Omental fat pad (tissue), 4 donors: Measurements from ENCODE around the gene DNAAF5. TPM values are rescaled to one million over a fixed set of nuclear protein-coding genes. Genes with fewer than 3 reads are reported as not detected.

ENCODE experiments used
- ATAC-seq: fragments of 150-250 bp; one replicate; pipeline ENCODE4 v1.9.1; 2016; ENCODE audit warnings: mild to moderate bottlenecking, moderate library complexity; ENCODE audit not compliant: low FRiP score
- DNase-seq: peaks from one replicate; pipeline ENCODE4 v3.0.0-alpha.2; 2019; ENCODE audit warnings: low spot score
- total RNA-seq, 4 donors: library from RNA; depleted of rRNA; stranded (reverse); fragments of >200 nt; gene quantifications; one replicate each; pipeline ENCODE4 v1.1.0, GENCODE V29; 2016
- TF ChIP-seq, protein P1 (sequence below), 3 donors: fragments of 450-650 bp; IDR thresholded peaks; one replicate each; pipeline ENCODE4 v1.5.1; 2016 to 2017; ENCODE audit warnings: antibody characterized with exemption in 3 of 3, mild to moderate bottlenecking in 3 of 3, moderate library complexity in 2 of 3

DNAAF5 gene
- total RNA-seq, 4 donors from 2014 or later, result 15.7 to 27.1 (median 25.1) TPM

DNA sequence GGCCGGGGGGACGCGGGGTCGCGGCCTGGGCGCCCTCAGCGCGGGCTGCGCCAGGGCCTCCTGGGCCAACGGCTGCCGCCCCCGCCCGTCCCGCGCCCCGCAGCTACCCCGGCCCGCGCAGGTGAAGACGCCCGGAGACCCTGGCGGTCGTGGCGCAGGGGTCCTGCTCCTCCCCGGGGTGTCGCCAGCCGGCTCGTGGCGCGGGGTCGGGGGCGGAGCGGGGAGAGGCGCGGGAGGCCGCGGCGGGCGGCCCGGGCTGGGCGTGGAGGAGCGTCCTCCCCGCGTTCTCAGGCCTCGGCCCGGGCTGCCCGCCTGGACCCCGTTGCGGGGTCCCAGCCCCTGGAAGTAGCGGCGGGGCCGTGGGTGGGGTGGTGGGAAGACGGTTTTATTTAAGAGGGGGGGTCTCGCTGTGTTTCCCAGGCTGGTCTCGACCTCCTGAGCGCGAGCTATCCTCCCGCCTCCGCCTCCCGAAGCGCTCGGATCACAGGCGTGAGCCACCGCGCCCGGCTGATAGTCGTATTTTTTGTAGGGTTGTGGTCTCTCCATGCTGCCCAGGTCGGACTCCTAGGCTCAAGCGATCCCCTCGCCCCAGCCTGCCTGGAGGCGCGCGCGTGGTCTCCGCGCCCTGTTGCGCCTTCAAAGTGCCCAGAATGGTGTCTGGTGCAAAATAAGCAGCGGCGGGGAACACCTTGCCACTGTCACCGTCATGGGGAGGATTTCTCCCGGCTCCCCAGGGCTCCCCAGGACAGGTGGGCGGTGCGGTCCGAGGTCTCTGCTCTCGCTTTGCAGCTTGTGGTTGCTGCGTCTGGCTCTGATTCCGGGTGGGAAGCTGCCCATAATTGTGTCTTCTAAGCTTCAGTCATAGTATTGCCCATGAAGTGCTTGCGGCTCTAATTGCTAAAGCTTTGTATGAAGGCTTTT is 90.5 kb downstream of the DNAAF5 start:
- TF ChIP-seq, protein P1, sequence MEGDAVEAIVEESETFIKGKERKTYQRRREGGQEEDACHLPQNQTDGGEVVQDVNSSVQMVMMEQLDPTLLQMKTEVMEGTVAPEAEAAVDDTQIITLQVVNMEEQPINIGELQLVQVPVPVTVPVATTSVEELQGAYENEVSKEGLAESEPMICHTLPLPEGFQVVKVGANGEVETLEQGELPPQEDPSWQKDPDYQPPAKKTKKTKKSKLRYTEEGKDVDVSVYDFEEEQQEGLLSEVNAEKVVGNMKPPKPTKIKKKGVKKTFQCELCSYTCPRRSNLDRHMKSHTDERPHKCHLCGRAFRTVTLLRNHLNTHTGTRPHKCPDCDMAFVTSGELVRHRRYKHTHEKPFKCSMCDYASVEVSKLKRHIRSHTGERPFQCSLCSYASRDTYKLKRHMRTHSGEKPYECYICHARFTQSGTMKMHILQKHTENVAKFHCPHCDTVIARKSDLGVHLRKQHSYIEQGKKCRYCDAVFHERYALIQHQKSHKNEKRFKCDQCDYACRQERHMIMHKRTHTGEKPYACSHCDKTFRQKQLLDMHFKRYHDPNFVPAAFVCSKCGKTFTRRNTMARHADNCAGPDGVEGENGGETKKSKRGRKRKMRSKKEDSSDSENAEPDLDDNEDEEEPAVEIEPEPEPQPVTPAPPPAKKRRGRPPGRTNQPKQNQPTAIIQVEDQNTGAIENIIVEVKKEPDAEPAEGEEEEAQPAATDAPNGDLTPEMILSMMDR (IDR thresholded peaks at IDR 0.05), result no peak
- peak; percentile 8 for ATAC-seq
- no peak for DNase-seq

DNA sequence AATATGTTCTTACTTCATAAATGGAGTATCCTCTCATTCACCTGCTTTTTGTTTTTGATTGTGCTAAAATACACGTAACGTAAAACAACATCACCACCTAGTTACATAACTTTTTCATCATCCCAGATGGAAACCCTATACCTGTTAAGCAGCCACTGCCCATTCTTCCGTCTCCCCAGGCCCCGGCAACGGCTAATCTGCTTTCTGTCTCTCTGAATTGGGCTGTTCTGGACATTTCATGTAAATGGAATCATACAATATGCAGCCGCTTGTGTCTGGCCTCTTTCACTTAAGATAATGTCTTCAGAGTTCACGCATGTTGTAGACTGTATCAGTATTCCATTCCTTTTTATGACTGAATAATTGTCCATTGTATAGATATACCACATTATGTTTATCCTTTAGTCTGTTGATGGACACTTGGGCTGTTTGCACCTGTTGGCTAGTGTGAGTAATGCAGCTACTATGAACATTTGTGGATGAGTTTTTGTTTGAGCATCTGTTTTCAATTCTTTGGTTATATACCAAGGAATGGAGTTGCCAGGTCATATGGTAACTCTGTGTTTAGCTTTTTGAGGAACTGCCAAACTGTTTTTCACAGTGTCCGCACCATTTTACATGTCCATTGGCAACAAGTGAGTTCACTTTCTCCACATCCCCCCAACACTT is 91.7 kb downstream of the DNAAF5 start:
- no peak for ATAC-seq
- TF ChIP-seq, protein P1 (IDR thresholded peaks at IDR 0.05), result no peak
- no peak for DNase-seq

DNA sequence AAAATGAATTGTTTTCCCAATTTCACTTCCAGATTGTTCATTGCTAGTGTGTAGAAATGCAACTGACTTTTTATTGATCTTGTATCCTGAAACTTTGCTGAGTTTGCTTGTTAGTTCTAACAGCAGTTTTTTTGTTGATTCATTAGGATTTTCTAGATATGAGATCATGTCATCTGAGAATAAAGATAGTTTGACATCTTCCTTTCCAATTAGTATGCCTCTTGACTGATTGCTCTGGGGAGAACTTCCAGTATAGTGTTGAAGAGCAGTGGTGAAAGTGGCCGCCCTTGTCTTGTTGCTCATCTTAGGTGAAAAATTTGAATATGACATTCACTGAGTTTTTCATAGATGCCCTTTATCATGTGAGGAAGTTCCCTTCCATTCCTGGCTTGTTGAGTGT is 93.8 kb downstream of the DNAAF5 start:
- TF ChIP-seq, protein P1 (IDR thresholded peaks at IDR 0.05), result no peak
- DNase-seq (no peak), ATAC-seq (no peak)

DNA sequence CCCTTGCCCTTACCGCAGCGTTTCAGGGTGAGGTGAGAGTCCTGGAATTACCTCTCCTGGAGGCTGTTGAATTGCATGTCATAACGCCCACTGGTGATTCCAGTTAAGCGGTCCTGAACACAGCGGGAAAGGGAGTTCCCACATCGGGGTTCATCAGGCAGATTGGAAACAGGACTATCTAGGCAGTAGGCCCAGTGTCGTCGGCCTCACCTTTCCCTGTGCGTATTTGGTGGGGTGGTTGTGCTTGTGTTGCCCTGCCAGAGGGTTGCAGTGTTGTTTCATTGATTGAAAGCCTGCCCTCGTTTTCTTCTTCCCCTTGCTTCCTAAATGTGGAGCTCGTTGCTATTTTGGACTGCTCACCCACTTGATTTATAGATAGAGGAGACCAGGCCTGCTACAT is 95.2 kb downstream of the DNAAF5 start:
- no peak for DNase-seq
- peak; percentile 69 for ATAC-seq
- TF ChIP-seq, protein P1 (IDR thresholded peaks at IDR 0.05), result no peak

DNA sequence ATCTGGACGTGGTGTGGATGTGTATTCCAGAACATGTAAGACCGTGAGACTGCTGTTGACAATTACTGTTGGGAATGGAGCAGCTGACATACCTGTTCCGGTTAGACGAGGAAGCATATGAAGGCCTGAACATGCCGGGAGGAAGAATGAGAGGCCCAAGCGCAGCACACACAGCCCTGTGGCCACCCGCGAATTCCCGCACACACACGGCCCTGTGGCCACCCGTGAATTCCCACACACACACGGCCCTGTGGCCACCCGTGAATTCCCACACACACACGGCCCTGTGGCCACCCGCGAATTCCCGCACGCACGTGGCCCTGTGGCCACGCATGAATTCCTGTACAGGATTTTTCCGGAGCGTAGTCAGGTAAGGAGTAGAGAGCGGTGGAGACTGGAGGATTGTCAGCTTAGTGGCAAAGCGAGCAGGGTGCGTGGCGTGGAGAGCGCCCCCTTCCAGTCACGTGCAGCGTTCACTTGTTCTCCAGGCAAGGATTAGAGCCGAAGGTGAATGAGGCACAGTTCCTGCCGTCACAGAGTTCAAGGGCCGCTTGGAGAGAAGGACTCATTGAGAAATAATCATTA is 96.3 kb downstream of the DNAAF5 start:
- no peak for DNase-seq
- TF ChIP-seq, protein P1 (IDR thresholded peaks at IDR 0.05), result no peak
- no peak for ATAC-seq

DNA sequence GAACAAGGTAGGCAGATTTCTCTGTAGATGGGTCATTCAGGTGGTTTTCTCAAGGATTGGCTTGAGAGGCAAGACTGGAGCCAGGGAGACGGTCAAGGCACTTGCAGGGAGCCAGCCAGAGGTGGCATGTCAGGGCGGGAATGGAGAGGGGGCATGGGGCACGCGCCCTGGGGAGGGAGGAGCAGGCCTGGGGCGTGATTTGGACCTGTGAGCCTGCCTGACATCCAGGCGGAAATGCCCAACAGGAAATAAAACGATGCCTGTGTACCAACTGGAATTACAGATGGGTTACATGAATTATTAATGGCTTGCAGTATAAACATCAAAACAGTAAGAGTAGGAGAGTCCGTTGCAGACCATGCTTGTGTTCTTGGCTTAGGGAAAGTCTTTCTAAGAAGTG is 97.2 kb downstream of the DNAAF5 start:
- DNase-seq (no peak), ATAC-seq (no peak)
- TF ChIP-seq, protein P1 (IDR thresholded peaks at IDR 0.05), result no peak
